ENCODE data around the gene DBR1.

The DBR1 gene

GRCh38 chr3:138112362-138112761, 62.4 kb downstream of the DBR1 start:
- TF ChIP-seq, protein P1, sequence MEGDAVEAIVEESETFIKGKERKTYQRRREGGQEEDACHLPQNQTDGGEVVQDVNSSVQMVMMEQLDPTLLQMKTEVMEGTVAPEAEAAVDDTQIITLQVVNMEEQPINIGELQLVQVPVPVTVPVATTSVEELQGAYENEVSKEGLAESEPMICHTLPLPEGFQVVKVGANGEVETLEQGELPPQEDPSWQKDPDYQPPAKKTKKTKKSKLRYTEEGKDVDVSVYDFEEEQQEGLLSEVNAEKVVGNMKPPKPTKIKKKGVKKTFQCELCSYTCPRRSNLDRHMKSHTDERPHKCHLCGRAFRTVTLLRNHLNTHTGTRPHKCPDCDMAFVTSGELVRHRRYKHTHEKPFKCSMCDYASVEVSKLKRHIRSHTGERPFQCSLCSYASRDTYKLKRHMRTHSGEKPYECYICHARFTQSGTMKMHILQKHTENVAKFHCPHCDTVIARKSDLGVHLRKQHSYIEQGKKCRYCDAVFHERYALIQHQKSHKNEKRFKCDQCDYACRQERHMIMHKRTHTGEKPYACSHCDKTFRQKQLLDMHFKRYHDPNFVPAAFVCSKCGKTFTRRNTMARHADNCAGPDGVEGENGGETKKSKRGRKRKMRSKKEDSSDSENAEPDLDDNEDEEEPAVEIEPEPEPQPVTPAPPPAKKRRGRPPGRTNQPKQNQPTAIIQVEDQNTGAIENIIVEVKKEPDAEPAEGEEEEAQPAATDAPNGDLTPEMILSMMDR (IDR thresholded peaks at IDR 0.05), result no peak

More at GRCh38 chr3:138112362-138112761, 62.4 kb downstream of the DBR1 start:
- no peaks in the 10 kb centered on the region for H3K27me3 ChIP-seq
- H3K4me1 ChIP-seq, result peaks cover 0 to 39% (median 21%) of the 10 kb centered on the region in 4 donors
- DNase-seq, result no peak
- H3K9me3 ChIP-seq, result no peaks in the 10 kb centered on the region
- H3K27ac ChIP-seq, result no peak overlapping the region
- no peak overlapping the region for H3K4me3 ChIP-seq
- peaks cover 0 to 12% (median 0%) of the 10 kb centered on the region in 3 donors for H3K36me3 ChIP-seq
- intact Hi-C loops (cut with DNase I; ENCODE audit: low total_unique reads), result no loop called here
